Globus pallidus (tissue), 1 donor: ENCODE results near the gene NCR2.
A peak's percentile ranks its signal among the peaks of the same experiment; 100 is the strongest.

Experiments used
- DNase-seq: peaks from one replicate; pipeline ENCODE4 v3.0.0-alpha.2; 2015; ENCODE audit warnings: low spot score

NCR2 gene

DNA sequence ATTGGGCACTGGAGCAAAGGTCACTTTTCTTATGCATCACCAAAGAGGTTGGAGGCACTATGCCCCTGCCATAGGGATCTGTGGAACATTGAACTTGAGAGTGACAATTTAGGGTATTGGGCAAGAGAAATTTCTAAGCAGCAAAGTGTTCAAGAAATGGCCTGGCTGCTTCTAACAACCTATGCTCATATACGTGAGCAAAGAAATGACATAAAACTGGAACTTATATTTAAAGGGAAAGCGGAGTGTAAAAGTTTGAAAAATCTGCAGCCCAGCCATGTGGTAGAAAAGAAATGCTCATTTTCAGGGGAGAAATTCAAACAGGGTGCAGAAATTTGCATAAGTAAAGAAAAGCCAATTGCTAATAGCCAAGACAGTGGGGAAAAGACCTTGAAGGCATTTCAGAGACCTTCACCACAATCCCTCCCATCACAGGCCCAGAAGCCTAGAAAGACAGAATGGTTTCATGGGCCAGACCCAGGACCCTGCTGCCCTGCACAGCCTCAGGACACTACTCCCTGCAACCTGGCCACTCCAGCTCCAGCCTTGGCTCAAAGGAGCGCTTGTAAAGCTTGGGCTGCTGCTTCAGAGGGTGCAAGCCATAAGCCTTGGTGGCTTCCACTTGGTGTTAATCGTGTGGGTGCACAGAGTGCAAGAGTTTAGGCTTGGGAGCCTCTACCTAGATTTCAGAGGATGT, 24.4 kb downstream of the NCR2 start:
- DNase-seq, result no peak

DNA sequence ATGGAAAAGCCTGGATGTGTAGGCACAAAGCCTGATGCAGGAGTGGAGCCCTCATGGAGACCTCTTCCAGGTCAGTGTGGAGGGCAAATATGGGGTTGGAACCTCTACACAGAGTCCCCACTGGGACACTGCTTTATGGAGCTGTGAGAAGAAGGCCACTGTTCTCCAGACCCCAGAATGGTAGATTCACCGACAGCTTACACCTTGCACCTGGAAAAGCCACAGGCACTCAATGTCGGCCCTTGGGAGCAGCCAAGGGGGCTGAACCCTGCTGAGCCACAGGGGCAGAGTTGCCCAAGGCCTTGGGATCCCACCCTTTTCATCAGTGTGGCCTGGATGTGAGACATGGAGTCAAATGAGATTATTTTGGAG, 24.9 kb downstream of the NCR2 start:
- no peak for DNase-seq

DNA sequence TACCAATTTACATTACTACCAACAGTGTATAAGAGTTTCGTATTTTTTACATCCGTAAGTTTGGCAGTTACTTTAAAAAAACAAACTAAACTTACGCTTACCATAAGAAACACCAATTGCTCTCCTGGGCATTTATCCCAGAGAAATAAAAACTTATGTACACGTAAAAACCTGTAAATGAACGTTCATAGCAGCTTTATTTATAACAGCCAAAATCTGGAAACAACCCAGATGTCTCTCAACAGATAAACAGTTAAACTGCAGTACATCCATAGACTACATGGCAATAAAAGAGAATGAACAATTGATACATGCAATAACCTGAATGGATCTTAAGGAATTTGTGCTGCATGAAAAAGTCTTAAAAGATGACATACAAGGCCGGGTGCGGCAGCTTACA, 30.7 kb downstream of the NCR2 start:
- DNase-seq, result no peak

DNA sequence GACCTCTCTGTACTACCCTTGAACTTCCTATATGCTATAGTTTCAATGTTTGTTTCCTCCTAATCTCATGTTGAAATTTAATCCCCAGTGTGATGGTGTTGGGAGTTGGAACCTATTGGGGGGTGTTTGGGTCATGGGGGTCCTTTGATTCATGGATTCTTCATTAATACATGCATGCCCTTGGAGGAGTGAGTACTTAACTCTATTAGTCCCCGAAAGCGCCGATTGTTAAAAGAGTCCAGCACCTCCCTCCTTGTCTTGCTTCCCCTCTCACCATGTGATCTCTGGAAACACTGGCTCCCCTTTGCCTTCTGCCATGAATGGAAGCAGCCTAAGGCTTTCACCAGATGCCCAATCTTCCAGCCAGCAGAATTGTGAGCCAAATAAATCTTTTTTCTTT, 31.7 kb downstream of the NCR2 start:
- DNase-seq, result no peak

DNA sequence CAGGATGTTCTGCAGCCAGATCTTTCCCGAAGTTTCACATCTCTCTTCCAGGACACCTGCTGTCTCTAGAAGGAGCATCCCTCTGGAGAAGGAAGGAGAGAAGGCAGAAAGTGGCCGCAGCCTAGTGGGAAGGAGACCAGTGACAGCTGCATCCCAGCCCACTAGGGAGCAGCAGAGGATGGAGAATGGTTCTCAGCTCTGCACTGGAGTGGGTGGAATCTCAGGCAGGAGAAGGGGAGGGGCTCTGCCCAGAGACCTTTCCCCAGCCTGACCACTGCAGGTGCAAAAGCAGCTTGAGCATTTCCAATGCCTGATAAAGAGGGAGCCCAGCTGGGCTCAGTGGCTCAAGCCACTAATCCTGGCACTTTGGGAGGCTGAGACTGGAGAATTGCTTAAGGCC, 32.3 kb downstream of the NCR2 start:
- DNase-seq, result peak; percentile 73

DNA sequence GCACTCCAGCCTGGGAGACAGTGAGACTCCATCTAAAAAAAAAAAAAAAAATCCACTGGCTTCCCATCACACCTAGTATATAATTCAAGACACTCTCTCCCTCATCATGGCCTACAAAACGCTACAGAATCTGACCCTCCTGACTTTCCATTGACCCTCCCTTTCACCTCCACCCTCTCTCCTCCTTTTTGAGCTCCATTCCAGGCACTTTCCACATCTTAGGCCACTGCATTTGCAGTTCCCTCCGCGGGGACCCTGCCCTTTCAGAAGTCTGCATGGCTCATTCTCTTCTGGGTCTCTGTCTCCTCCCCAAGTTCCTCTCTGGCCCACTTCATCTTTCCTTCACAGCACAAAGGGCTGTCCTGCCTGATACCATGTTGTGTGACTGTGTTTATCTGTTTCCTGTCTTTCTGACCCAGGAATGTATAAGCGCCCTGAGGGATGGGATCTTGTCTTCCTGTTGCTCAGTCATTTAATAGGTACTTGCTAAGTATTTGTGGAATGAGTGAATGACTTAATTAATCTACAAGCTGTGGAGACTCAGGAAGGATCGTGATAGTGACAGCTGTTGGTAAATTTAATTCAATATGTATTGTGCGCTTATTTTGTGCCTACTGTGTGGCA, 35.2 kb downstream of the NCR2 start:
- no peak for DNase-seq

DNA sequence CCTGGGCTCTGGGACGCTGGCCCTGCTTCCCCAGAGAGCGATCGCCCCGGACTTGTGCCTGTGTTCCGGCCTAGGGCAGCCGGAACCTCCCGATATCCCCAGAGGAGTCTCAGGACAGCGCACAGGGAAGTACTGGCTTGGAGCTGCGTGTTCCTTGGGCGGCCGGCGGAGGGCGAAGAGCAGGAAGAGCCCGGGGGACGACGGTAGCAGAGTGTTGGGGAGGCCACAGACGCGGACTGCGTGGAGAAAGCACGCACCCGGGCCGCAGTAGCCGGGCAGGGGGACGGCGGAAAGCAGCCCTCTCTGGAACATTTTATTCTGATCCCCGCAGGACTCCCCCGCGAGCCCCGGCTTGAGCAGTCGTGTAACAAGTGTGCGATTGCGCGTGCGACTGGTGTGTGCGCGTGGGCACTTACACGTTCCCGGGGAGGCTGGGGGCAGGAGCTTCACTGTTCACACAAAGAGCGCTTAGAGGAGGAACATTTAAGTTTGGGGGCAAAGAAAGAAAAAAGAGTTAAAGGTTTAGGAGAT, 36.1 kb downstream of the NCR2 start:
- no peak for DNase-seq

DNA sequence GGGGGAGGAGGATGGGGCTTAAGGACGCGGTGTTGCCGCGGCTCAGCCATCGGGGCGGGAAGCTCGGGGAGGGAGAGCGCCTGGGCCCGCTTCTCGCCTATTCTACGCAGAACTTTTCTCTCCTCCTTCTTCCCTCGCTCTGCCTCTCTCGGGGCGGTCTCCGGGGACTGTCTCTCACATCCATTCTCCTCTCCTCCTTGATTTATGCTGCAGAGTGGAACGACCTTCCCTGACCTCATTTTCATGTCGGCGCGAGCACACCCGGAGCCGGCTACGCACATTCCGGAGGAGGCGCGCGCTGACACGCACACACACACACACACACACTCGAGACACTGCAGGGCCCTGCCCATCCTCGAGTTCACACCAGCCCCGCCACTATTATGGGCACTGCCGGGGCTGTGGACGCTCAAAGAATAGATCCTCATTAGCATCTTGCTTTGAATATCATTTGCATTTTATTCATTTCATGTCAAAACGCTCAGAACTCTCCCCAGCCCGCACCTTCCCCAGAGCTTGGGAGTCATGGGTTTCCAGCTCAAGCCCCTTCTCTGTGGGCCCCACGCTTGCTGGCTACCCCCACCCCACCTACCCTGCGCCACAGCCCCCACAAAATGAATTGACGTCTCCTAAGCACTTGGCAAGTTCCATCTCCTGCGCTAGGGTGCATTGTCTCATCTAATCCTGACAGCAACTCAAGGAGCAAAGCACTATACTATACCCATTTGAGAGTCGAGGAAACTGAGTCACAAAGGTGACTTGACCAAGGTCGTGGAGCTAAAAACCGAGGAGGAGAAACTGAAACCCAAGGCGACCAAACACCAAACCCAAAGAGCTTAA, 36.8 kb downstream of the NCR2 start:
- no peak for DNase-seq

DNA sequence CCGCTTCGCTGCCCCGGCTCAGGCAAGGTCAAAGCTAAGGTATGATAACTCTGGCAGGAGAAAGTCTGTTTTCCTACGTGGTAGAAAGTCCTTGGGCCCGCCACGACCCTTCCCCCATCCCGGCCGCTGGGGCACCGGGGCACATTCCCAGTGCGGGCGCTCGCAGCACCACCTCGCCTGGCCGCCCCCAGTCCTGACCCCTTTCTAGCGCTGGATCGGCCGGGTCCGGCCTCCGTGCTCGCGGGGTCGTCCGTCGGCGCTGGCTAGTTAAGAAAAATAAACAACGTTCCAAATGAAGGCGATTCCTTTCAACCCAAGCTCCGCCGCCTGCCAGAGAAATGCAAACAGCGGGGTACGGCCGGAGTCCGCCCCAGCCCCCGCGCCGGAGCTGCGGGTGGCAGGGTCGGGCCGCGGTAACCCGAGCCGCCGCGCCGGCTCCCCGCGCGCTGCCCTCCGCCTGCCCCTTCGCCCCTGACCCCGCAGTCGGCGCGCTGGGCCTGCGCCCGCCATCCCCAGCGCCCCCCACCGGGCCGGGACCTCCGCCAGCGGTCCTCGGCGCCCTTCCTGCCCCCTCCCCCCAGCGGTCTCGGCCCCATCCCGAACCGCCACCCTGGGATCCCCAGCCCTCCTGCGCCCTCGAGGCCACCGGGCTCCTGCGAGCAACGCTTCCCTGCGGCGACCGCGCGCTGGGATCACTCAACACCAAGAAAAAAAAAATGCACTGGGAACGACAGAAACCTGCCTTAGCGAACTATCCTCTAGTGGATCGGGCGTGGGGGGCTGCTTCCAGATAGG, 37.6 kb downstream of the NCR2 start:
- DNase-seq, result no peak

DNA sequence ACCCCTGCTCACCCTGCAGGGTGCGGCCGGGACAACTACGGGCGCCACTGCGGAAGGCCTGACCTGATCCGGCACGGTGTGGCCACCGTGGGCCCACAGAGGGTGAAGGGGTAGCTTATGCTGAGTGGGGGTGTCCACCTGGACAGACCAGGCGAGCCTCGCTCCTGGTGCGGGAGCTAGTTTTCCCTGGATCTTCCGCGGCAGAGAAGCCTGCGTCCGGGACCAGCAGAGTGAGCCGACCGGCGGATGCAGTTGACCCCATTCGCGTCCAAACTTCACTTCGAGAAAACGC, 38.2 kb downstream of the NCR2 start:
- no peak for DNase-seq

DNA sequence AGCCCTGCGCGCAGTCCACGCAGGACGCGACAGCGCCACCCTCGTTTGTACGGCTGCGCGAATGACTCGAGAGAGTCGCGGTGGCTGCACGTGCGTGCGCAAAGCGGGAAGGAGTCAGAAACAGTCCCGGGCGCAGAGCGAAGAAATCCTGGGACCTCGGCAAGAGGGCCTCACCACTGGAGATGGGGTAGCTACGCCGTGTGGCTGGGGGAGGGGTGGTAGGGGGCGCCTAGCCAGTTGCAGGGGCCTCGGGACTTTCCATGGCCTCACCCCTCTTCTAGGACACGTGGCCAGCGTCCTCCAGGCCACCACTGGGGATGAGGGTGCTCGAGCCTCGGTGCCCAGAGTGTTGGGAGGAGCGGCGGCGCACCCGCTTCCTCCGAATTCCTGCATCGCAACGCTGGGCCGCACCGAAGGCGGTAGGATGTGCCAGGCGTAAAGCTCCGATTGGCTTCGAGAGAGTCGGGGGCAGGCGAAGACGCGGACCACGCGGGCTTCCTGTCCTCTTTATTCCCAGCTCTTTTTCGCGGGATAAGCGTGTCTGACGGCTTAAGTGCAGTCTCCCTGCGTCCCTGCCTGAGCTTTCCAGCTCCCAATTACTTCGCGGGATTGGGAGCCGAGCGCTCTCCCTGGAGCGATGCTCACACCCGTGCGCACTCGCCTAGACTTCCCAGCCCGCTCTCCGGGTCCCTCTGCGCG, 38.7 kb downstream of the NCR2 start:
- no peak for DNase-seq

DNA sequence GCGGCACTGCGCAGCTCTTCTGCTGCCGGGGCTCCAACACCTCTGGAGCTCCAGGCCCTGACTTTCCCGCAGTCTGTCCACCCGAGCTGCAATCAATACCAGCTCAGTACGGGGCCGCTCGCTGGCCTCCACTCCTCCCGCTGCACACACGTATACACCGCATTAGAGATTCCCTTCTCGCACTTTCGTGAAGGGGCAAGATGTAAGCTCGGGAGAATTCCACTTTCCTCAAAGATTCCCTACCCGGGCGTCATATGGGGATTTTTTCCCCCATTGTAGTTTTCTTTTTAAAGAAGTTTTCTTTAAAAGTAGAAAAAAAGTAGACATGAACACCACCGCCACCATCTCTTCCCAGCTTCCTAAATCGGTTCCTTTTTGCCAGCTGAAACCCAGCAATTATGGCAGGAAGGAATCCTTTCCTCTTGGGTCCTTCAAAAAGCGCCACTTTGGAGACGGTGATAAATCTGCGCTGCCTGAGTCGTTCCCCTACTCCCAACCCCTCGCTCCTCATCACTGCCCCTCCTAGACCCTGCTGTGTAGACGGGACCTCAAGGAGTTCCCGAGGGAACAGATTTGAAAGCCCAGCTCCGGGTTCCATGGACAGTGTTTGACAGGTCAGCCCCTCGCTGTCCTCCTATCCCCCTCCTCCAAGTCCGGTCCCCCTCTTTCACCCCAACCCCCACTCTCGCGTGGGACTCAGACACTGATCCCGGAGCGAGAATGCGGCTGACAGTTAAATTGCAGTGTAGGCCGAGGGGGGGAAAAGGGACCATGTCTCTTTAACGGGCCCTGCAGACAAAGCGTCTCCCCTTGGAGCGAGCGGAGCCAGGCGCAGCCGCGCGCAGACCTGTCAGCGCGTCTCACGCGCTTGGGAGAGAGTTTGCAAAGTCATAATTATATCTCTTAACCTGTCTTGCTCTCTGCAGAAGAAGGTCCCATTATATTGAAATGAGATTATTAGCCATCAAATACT, 39.5 kb downstream of the NCR2 start:
- DNase-seq, result no peak

DNA sequence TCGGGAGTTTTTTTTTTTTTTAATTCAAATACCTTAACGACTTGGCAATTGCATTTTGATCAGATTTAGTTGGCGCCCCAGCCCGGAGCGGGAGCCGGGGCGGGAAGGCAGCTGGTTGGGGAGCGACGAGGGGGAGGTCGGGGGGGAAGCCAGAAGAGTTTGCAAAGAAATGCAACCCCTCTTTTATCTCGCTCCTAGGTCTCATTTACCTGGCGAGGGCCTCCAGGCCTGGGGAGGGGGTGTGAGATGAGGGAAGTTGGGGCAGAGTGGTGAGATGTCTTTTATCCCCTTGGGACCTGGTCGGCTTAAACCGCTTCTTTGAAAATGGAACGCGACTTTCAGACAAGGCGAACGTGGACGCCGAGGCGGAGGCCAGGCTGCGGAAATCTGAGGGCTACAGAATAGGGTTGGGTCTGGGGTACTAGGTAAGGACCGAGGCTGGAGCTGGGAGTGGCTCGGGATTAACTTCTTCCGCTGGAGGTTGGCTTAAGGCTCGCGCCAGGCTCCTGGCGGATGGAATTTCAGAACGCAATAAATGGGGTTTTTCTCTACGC, 40.3 kb downstream of the NCR2 start:
- DNase-seq, result no peak

DNA sequence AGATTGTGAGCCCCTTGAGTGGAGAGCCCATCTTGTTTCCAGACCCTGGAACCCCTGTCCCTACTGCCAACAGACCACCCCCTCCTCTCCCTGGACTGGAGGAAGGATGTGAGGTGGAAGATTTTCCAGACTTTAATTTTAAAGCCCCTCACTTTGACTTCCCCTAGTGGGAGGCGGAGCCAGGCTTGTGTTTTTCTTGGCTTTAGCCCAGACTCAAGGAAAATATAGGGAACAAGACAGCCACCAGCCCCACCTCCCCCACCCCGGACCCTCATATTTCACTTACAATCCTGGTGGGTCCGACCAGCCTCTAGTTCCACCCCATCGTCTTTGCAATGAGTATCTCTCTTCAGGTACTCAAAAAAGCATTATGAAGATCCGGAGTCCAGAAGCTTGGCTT, 40.8 kb downstream of the NCR2 start:
- no peak for DNase-seq

DNA sequence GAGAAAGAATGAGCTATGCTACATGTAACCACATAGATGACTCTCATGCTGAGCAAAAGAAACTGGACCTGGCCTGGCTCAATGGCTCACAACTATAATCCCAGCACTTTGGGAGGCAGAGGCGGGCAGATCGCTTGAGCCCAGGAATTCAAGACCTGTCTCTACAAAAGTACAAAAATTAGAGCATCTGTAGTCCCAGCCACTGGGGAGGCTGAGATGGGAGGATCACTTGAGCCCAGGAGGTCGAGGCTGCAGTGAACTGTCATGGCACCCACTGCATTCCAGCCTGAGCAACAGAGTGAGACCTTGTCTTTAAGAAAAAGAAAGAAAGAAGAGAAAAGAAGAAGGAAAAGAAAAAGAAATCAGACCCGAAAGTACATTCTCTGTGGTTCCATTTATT, 41.7 kb downstream of the NCR2 start:
- no peak for DNase-seq

DNA sequence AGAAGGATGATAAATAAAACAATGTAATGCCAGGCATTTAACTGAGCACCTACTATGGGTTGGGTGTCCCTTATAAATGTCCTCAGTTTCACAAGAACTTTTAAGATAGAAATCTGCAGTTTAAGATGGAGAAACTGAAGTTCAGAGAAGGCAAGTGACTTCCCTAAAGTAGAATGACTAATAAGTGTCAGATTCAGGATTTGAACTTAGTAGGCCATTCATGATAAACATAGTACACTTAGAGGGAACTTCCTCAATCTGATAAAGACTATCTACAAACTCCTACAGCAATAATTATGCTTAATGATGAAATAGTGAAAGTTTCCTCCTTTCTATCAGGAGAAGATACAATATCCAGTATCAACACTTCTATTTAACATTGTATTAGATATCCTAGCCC, 43.9 kb downstream of the NCR2 start:
- no peak for DNase-seq

DNA sequence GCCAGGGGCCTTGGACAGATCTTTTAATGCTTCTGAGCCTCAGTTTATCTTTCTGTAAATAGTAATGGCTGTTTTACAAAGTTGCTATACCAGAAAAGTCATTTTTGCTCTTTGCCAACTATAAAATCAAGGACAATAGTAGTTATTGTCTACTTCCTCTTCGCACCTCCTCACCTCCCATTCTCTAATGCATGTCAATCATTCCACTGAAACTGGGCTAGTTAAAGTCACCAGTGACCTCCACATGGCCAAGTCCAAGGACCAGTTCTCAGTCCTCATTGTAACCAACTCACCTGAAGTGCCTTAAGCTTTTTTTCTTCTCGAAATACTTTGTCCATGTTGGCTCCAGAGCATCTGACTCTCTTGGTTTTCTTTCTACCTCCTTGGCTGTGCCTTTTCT, 51.2 kb downstream of the NCR2 start:
- no peak for DNase-seq

DNA sequence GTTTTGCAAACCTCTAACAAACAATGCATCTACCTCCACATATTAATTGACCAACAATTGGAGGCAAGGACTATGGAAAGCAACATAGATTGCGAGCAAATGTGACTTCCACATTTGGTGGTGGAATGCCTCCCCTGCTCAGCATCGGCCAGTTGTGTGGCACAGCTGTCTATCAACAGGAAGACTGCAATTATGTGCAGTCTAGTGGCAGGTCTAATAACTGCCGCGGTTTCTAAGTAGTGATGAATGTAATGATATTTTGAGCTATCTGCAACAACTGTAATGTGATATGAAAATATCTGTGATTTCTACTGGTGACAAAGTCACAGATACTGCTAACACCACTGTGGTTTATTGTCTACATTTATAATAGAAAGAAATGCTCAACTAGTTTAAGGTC, 56.8 kb downstream of the NCR2 start:
- DNase-seq, result no peak

DNA sequence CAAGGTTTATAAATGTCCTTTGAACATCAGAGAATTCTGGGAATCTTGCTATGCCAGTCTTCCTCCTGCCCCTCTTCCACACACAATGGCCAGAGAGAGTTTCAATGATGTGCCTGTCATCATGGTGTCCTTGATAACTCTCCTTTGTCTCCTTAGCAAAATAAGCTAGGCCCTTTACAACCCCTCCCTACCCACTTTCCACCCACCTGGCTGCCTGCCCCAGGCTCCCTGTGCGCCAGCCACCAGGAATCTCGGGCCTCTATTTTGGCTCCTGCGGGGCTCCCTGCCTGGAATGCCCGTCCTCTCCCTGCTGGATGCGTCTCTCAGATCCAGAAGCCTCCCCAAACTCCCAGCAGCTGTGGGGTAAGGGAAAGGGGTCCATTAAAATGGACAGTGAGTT, 60.9 kb downstream of the NCR2 start:
- no peak for DNase-seq

DNA sequence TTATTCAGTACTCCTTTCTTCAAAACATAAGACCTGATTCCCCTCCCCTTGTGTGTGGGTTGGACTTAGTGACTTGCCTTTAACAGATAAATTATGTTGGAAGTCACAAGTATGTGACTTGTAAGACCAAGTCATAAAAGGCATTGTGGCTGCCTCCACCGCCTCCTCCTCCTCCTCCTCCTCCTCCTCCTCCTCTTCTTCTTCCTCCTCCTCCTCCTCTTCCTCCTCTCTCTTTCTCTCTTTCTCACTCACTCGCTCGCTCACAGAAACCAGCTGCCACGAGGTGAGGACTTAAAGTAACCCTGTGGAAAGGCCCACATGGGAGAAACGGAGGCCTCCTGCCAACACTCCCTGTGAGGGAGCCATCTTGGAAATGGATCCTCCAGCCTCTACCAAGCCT, 64.0 kb downstream of the NCR2 start:
- no peak for DNase-seq
